NT2/D1 (cell line): ENCODE results near the gene ZBTB40.

Source experiments
- DNase-seq: peaks from one replicate; pipeline ENCODE4 v3.0.0-alpha.2; 2011; ENCODE audit warnings: low read depth, low spot score
- H3K27me3 ChIP-seq: 2 replicates; pipeline ENCODE4 v1.6.0; 2011; ENCODE audit warnings: mild to moderate bottlenecking; ENCODE audit not compliant: insufficient read length, insufficient read depth
- H3K36me3 ChIP-seq: 2 replicates; pipeline ENCODE4 v1.6.1; 2011; ENCODE audit warnings: mild to moderate bottlenecking, low read length, mixed read lengths; ENCODE audit not compliant: insufficient read depth, insufficient read length
- H3K4me1 ChIP-seq: 2 replicates; pipeline ENCODE4 v1.5.1; 2011; ENCODE audit not compliant: insufficient read depth, insufficient read length
- H3K4me3 ChIP-seq: 2 replicates; pipeline ENCODE4 v1.5.1; 2011; ENCODE audit warnings: low read depth; ENCODE audit not compliant: insufficient read length
- H3K9ac ChIP-seq: 2 replicates; pipeline ENCODE4 v1.6.0; 2011; ENCODE audit warnings: low read depth; ENCODE audit not compliant: insufficient read length
- H3K9me3 ChIP-seq: 2 replicates; pipeline ENCODE4 v1.5.1; 2011; ENCODE audit warnings: mild to moderate bottlenecking, low read length; ENCODE audit not compliant: insufficient read depth
- SUZ12 ChIP-seq: IDR thresholded peaks from 2 replicates; pipeline ENCODE4 v1.6.1; 2011; ENCODE audit not compliant: insufficient read length, insufficient read depth; ENCODE audit errors: extremely low read depth
- YY1 ChIP-seq: IDR thresholded peaks from 2 replicates; pipeline ENCODE4 v1.6.1; 2011; ENCODE audit not compliant: insufficient read length, insufficient read depth
- ZNF274 ChIP-seq: IDR thresholded peaks from 2 replicates; pipeline ENCODE4 v1.6.1; 2011; ENCODE audit warnings: mild to moderate bottlenecking, low read depth, low read length

ZBTB40 gene

DNA sequence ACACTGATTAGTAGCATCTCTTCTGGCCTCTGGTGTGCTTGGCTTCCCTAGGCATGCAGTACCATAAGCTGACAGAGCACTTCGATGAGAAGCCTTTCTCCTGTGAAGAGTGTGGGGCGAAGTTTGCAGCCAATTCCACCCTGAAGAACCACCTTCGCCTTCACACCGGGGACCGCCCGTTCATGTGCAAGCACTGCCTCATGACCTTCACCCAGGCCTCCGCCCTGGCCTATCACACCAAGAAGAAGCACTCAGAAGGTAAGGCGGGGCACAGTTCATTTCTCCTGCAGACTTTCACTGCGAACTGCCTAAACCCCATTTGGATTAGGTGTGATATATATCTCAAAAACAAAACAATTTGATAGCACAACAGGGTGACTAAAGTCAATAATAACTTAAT, 61.2 kb downstream of the ZBTB40 start:
- peaks cover 91% of the 10 kb centered on the region for H3K36me3 ChIP-seq
- H3K4me1 ChIP-seq: no peaks in the 10 kb centered on the region
- H3K27me3 ChIP-seq: no peaks in the 10 kb centered on the region
- no peak overlapping the region for H3K9ac ChIP-seq
- no peak for DNase-seq
- no peak for TF ChIP-seq YY1
- no peak for TF ChIP-seq ZNF274
- no peak for TF ChIP-seq SUZ12
- no peak overlapping the region for H3K4me3 ChIP-seq
- H3K9me3 ChIP-seq: no peaks in the 10 kb centered on the region

DNA sequence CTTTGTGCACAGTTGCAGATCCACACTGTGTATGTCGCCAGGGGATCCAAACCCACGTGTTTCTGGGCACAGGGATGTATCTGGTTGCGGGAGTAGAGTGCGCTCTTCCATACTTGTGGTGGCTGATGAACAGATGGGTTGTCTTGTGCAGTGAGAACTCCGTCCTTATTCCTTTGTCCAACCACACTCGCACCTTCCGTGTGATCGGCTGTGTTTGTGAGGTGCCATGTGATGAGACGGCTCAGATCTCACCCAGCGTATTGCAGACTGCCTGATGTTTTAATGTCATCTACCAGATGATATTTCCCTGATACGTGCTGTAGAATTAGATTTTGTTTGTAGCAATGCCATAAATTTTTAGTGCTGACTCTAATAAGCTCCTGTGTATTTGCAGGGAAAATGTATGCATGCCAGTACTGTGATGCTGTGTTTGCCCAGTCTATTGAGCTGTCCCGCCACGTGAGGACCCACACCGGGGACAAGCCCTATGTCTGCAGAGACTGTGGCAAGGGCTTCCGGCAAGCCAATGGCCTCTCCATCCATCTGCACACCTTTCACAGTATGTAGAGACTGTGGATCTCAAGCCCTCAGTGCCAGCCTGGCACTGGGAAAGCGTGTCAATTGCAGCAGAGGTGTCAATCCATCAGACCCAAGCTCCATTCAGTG, 65.4 kb downstream of the ZBTB40 start:
- Histone ChIP-seq H3K36me3 (peaks cover 95% of the 10 kb centered on the region), H3K9ac (no peak overlapping the region), H3K9me3 (no peaks in the 10 kb centered on the region), H3K4me3 (no peak overlapping the region), H3K27me3 (no peaks in the 10 kb centered on the region), H3K4me1 (no peaks in the 10 kb centered on the region)
- TF ChIP-seq YY1 (no peak), SUZ12 (no peak), ZNF274 (no peak)
- DNase-seq: no peak

DNA sequence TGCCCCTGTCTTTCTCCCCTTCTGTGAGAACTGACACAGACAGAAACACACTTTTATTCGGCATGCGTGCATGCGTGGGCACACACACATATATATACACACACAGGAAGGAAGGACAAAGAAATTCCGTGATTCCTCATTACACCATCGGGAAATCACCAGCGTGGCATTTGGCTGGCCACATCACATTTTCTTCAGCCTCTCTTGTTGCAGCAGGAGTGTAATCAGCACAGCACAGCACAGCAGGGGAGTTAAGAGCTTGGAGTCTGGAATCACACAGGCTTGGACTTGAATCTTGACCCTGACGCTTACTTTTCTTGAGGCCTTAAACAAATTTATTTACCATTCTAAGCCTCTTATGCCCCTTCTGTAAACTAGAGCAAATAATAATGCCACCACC, 66.3 kb downstream of the ZBTB40 start:
- H3K36me3 ChIP-seq: peaks cover 90% of the 10 kb centered on the region
- TF ChIP-seq ZNF274: no peak
- no peak for DNase-seq
- H3K9me3 ChIP-seq: no peaks in the 10 kb centered on the region
- H3K27me3 ChIP-seq: no peaks in the 10 kb centered on the region
- no peaks in the 10 kb centered on the region for H3K4me1 ChIP-seq
- H3K9ac ChIP-seq: no peak overlapping the region
- no peak overlapping the region for H3K4me3 ChIP-seq

DNA sequence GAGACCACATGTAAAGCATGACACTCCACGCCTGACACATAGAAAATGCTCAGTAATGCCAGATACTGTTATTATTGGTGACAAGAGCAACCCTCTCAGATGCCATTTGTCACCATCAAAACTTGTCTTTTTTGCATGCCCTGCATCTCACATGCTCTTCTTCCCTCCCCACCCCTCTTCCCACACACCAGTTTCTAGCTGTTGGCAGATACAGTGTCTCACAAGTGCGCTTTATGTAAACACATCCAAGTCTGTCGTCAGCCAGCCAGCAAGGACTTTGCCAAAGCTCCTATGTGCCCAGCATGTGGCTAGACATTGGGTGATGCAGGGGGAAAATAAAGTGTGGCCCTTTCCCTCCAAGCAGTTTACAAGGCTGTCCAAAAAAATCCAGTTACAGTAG, 66.7 kb downstream of the ZBTB40 start:
- H3K9me3 ChIP-seq: no peaks in the 10 kb centered on the region
- H3K9ac ChIP-seq: no peak overlapping the region
- DNase-seq: no peak
- no peak for TF ChIP-seq YY1
- TF ChIP-seq ZNF274: no peak
- no peak for TF ChIP-seq SUZ12
- H3K36me3 ChIP-seq: peaks cover 89% of the 10 kb centered on the region
- H3K4me1 ChIP-seq: no peaks in the 10 kb centered on the region
- H3K27me3 ChIP-seq: no peaks in the 10 kb centered on the region
- no peak overlapping the region for H3K4me3 ChIP-seq

DNA sequence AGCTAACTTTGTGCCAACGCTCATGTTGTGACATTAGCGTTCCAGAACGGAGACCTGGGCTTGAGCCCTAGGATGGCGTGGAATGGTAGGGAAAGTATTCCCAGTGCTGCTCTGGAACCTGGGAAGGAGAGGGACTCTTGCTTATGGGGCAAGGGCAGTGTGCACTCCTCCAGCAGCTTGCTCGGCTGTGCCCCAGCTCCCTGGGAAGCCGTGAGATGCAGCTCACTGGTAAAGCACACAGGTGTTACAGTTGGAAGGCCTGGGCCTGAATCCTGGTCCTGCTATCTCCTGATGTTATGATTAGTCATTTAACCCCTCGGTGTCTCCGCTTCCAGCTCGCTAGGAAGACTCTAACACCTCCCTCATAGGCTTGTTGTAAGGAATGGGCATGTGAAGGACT, 69.2 kb downstream of the ZBTB40 start:
- TF ChIP-seq ZNF274 (no peak), SUZ12 (no peak), YY1 (no peak)
- DNase-seq: no peak
- H3K27me3 ChIP-seq: no peaks in the 10 kb centered on the region
- peaks cover 91% of the 10 kb centered on the region for H3K36me3 ChIP-seq
- no peak overlapping the region for H3K9ac ChIP-seq
- H3K4me1 ChIP-seq: no peaks in the 10 kb centered on the region
- no peak overlapping the region for H3K4me3 ChIP-seq
- H3K9me3 ChIP-seq: no peaks in the 10 kb centered on the region

DNA sequence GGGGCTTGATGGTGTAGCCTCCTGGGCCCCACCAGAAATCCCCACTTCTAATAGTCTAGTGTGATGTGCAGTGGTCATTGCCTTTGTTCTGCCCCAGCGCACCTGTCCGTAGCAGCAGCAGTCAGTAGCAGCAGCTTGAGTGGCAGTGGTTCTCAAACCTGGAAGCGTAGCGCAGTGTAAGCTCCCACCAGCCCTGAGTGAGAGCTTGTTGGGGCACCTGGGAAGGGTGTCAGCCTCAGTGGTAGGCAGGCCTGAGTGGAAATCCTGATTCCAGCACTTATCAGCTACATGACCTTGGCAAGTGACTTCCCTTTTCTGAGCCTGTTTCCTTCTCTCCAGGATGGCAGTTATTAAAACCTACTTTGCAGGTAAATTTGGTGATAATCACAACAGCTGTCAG, 70.0 kb downstream of the ZBTB40 start:
- Histone ChIP-seq H3K27me3 (no peaks in the 10 kb centered on the region), H3K4me3 (no peak overlapping the region), H3K4me1 (no peaks in the 10 kb centered on the region), H3K9me3 (no peaks in the 10 kb centered on the region), H3K36me3 (peaks cover 91% of the 10 kb centered on the region), H3K9ac (no peak overlapping the region)
- TF ChIP-seq YY1: no peak
- TF ChIP-seq SUZ12: no peak
- no peak for TF ChIP-seq ZNF274
- DNase-seq: no peak

DNA sequence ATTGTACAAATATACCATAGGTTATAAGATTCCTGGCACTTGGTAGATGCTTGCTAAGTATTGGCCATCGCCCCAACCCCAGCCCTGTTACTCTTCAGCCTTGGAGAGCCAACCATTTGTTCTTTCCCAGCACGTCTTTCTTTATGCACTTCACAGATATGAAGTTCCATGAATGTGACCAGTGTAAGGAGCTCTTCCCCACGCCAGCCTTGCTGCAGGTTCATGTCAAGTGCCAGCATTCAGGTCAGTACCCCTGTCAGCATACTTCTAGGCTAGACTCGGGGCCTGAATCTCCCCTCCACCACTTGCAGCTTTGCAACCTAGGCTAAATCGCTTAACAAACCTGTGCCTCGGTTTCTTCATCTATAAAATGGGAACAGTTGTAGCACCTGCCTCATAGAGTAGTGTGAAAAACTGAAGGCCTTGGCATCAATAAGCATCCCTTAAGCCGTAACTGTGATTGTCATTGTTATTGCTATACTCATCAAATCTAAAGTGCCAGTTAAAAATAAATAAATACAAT, 70.6 kb downstream of the ZBTB40 start:
- Histone ChIP-seq H3K4me1 (no peaks in the 10 kb centered on the region), H3K27me3 (no peaks in the 10 kb centered on the region), H3K4me3 (no peak overlapping the region), H3K9ac (no peak overlapping the region), H3K9me3 (no peaks in the 10 kb centered on the region), H3K36me3 (peaks cover 91% of the 10 kb centered on the region)
- no peak for TF ChIP-seq ZNF274
- no peak for TF ChIP-seq SUZ12
- DNase-seq: no peak

DNA sequence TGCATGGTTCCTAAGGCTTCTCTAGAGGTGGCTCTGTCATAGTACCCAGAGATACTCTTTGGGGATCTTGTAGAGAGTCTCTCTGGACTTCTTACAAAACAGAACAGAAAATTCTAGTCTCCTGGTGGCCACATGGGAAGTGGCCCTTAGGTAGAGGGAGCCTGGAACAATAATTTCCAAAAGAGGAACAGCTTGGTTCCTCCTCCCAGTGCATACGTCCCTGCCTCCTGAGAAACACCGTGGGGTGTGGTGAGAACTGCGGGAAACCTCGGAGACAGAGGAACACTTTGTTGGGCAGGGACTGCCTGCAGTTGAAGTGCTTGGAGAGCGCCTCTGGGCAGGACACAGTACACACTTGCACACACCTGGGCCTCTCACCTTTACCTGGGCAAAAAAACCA, 72.8 kb downstream of the ZBTB40 start:
- Histone ChIP-seq H3K36me3 (peaks cover 86% of the 10 kb centered on the region), H3K4me1 (no peaks in the 10 kb centered on the region)

More for the DNA sequence above, 72.8 kb downstream of the ZBTB40 start:
- Histone ChIP-seq H3K9ac (no peak overlapping the region), H3K27me3 (no peaks in the 10 kb centered on the region), H3K4me3 (no peak overlapping the region), H3K9me3 (no peaks in the 10 kb centered on the region)
- TF ChIP-seq SUZ12: no peak
- TF ChIP-seq YY1: no peak
- no peak for TF ChIP-seq ZNF274
- no peak for DNase-seq
